ENCODE data around the gene C12orf60. TPM values are rescaled to one million over a fixed set of nuclear protein-coding genes. Genes with fewer than 3 reads are reported as not detected.

Gene C12orf60
- total RNA-seq, 1 donor from 2014 or later, result 1.9 TPM

DNA sequence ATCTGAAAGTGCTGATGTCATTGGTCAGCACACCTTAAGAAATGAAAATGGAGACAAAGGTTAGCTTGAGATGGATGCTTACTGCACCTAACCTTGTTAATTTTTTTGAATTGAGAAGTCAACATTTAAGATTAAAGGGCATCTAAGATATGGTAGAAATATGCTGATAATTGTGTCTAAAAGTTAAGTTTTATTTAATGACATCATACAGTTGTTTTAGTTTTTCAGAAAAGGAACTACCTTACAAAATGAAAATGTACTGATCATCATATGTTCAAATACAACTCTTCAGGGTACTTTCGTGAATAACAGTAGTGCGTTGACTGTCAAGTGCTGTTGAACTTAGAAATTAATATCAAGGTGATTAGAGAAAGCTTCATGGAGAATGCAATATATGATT lies 8.0 kb downstream of the C12orf60 start:
- DNase-seq, result no peak
- Histone ChIP-seq H3K9me3 (replicated peaks) (no peaks in the 10 kb centered on the region), H3K4me3 (no peak overlapping the region), H3K27ac (replicated peaks) (no peak overlapping the region), H3K36me3 (no peaks in the 10 kb centered on the region), H3K4me1 (no peaks in the 10 kb centered on the region), H3K27me3 (ENCODE audit: low read depth) (no peaks in the 10 kb centered on the region)
- intact Hi-C loops (cut with micrococcal nuclease), result no loop called here
- TF ChIP-seq, protein P1, sequence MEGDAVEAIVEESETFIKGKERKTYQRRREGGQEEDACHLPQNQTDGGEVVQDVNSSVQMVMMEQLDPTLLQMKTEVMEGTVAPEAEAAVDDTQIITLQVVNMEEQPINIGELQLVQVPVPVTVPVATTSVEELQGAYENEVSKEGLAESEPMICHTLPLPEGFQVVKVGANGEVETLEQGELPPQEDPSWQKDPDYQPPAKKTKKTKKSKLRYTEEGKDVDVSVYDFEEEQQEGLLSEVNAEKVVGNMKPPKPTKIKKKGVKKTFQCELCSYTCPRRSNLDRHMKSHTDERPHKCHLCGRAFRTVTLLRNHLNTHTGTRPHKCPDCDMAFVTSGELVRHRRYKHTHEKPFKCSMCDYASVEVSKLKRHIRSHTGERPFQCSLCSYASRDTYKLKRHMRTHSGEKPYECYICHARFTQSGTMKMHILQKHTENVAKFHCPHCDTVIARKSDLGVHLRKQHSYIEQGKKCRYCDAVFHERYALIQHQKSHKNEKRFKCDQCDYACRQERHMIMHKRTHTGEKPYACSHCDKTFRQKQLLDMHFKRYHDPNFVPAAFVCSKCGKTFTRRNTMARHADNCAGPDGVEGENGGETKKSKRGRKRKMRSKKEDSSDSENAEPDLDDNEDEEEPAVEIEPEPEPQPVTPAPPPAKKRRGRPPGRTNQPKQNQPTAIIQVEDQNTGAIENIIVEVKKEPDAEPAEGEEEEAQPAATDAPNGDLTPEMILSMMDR (IDR thresholded peaks at IDR 0.05; ENCODE audit: borderline replicate concordance), result no peak

DNA sequence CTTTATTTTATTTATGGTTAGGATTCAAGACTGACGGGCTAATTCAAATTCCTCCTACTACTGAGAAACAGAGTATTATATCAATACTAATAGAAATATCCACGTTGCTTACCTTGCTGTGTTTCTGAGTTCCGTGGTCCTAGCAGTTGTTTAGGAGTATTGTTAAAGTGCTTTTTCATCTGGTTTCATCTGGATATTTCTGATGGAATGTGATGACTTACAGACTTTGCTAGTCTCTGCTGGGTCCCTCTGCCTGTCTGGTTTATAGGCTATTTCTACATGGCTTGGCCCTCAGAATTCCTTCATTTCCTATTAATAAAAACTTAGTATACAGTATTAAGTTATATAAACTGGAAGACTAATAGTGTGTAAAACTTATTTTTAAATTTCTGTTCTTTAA lies 10.5 kb downstream of the C12orf60 start, which contains the start of gene SMCO3:
Gene SMCO3, minus strand, starts transcription at position 169 of the 400 bp plus-strand sequence. CDS start 7,502 bp downstream, outside the sequence.
- intact Hi-C loops (cut with micrococcal nuclease), result no loop called here
- Histone ChIP-seq H3K27ac (replicated peaks) (no peak within 1 kb of the TSS), H3K4me3 (no peak within 1 kb of the TSS), H3K27me3 (ENCODE audit: low read depth) (no peaks in the 10 kb centered on the region), H3K4me1 (no peaks in the 10 kb centered on the region), H3K9me3 (replicated peaks) (no peaks in the 10 kb centered on the region), H3K36me3 (no peaks in the 10 kb centered on the region)
- DNase-seq, result no peak
- TF ChIP-seq, protein P1 (IDR thresholded peaks at IDR 0.05; ENCODE audit: borderline replicate concordance), result no peak

DNA sequence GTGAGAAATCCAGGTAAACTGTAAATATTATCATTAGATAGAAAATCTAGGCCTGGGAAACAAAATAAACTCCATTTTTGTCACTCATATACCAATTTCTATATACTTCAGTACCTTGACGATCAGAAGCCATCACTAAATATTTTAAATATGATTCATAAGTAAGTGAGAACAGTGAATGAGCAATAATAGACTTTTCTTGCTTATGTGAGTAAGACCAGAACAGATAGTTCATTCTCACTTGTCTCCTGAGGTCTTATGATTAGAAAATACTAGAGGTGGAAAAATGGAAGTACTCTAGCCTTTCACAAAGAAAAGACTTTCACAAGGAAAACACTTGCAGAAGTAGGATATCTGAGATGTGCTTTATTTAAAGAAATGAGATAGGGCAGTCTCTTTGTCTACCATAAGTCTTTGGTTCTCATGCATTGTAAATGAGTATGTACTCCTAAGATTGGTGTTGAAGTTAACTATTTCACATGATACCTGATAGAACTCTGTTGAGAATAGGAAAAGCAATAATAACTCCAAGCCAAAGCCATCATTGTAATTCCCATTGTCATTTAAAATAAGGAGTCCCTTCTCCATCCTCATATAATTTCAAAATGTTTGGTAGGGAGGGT lies 20.7 kb downstream of the C12orf60 start:
- no peak overlapping the region for H3K27ac ChIP-seq (replicated peaks)
- no peaks in the 10 kb centered on the region for H3K27me3 ChIP-seq (ENCODE audit: low read depth)
- H3K4me3 ChIP-seq, result no peak overlapping the region
- TF ChIP-seq, protein P1 (IDR thresholded peaks at IDR 0.05; ENCODE audit: borderline replicate concordance), result no peak
- peaks cover 15% of the 10 kb centered on the region for H3K4me1 ChIP-seq
- no peaks in the 10 kb centered on the region for H3K36me3 ChIP-seq
- intact Hi-C loops (cut with micrococcal nuclease), result no loop called here
- H3K9me3 ChIP-seq (replicated peaks), result no peaks in the 10 kb centered on the region
- no peak for DNase-seq

DNA sequence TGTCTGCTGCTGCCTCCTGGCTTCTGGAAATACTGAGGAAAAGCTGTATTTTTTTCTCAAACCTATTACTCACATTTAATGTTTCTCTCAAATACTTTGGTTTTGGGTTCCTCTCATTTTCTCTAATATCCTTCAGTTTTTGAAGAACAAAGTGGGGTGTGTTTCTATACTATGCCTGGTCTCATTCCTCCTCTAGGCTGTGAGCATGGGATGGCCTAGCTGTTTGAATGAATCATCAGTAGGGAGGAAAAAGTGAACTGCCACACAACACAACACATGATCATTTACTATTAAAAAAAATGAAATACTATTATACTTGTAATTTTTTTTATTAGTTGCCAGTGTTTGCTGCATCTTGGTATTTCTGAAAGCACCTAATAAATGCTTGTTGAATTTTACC lies 21.8 kb downstream of the C12orf60 start:
- Histone ChIP-seq H3K4me3 (no peak overlapping the region), H3K27ac (replicated peaks) (no peak overlapping the region), H3K9me3 (replicated peaks) (no peaks in the 10 kb centered on the region), H3K4me1 (peaks cover 15% of the 10 kb centered on the region), H3K27me3 (ENCODE audit: low read depth) (no peaks in the 10 kb centered on the region), H3K36me3 (no peaks in the 10 kb centered on the region)
- DNase-seq, result no peak
- intact Hi-C loops (cut with micrococcal nuclease), result no loop called here
- TF ChIP-seq, protein P1 (IDR thresholded peaks at IDR 0.05; ENCODE audit: borderline replicate concordance), result no peak

DNA sequence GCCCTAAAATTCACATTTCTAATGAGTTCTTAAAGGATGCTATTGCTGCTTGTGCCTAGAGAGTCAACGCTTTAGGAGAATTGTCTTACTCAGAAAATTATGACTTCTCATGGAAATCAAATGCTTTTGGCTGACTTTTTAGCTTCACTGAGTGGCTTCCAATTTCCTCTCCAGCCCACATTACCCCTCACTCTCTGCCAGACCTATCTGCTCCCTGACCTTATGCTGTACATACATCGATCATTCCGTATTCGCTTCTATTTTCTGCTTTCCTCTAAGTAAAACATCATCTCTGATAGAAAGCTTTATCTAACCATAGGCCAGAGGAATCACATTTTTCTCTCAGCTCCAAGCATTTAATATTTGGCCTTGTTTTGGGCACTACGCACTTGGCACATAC lies 23.0 kb downstream of the C12orf60 start:
- intact Hi-C loops (cut with micrococcal nuclease), result no loop called here
- Histone ChIP-seq H3K4me1 (peaks cover 15% of the 10 kb centered on the region), H3K9me3 (replicated peaks) (no peaks in the 10 kb centered on the region), H3K4me3 (no peak overlapping the region), H3K27me3 (ENCODE audit: low read depth) (no peaks in the 10 kb centered on the region), H3K36me3 (no peaks in the 10 kb centered on the region), H3K27ac (replicated peaks) (peak overlapping the region; percentile 60)
- TF ChIP-seq, protein P1 (IDR thresholded peaks at IDR 0.05; ENCODE audit: borderline replicate concordance), result no peak
- no peak for DNase-seq

All from left ventricle myocardium inferior (tissue), 1 donor.